Upper lobe of left lung (tissue), 6 donors: ENCODE results near the gene GYG1. TPM values are rescaled to one million over a fixed set of nuclear protein-coding genes. Genes with fewer than 3 reads are reported as not detected.

ENCODE experiments used
- total RNA-seq, 6 donors: library from RNA; depleted of rRNA in 4 of 6; stranded (reverse); fragments of >200 nt in 4 of 6; gene quantifications; one replicate each; pipeline versions ENCODE4 v1.1.0 to v1.2.1, GENCODE V29; 2016 to 2021
- donor health status: DM: no; HTN: no; CAD: no; lungs with moderate emphysema.
- donor health status: DM: no; HTN: yes; CAD: no; lungs with severe emphysema.

Gene GYG1
- total RNA-seq, 6 donors from 2014 or later = 10.5 to 48.6 (median 31.5) TPM

Other genes starting within 250 kb of the GYG1 start
- gene CPB1, start 163.7 kb upstream of the GYG1 start, total RNA-seq = 10 to 100 TPM in 1 of 6 donors, 1 to 10 TPM in 1, not detected in 4; 5.6 to 11.3 TPM
- 10 to 100 TPM in 4 of 6 donors, 1 to 10 TPM in 2; 3.4 to 63.2 (median 35.6) TPM for gene CPA3, start 126.2 kb upstream of the GYG1 start, total RNA-seq
- gene HLTF, start 95.0 kb downstream of the GYG1 start, total RNA-seq = 10 to 100 TPM; 14.1 to 26.2 (median 19.0) TPM
- gene HPS3, start 138.1 kb downstream of the GYG1 start, total RNA-seq = 10 to 100 TPM; 13.4 to 29.8 (median 17.8) TPM
- gene CP, start 230.3 kb downstream of the GYG1 start, total RNA-seq = 10 to 100 TPM in 4 of 6 donors, 1 to 10 TPM in 2; 3.9 to 87.3 (median 18.9) TPM